Endothelial cell of umbilical vein (primary cell): ENCODE data around the gene LCN6. TPM values are rescaled to one million over a fixed set of nuclear protein-coding genes. Genes with fewer than 3 reads are reported as not detected.

Source experiments
- BruUV-seq: library from RNA; stranded (reverse); fragments of 400-500 nt; replicated peaks from 2 replicates; lab custom pipeline; 2021; lab: Mats Ljungman, UMichigan
- CTCF ChIA-PET: fragments of 300-600, 350-600 bp; sonication (Branson Sonifier 250); formaldehyde crosslinking; loops from one replicate; lab custom pipeline; 2021; ENCODE audit warnings: antibody characterized with exemption, inconsistent platforms; lab: Charles Lee
- POLR2A ChIA-PET: fragments of 300-600, 350-600 bp; sonication (Branson Sonifier 250); formaldehyde crosslinking; loops from one replicate; lab custom pipeline; 2021; ENCODE audit warnings: antibody characterized with exemption, inconsistent platforms; lab: Charles Lee
- DNase-seq: peaks from one replicate; pipeline ENCODE4 v3.0.0-alpha.2; 2011; ENCODE audit warnings: low read depth, low spot score
- FAIRE-seq: peaks from 2 replicates; lab custom pipeline; 2011; peaks lifted over from hg19 to GRCh38; lab: Jason Lieb, UNC
- H2AFZ ChIP-seq: 2 replicates; pipeline ENCODE4 v1.6.0; 2012; ENCODE audit warnings: low read depth, low read length, control low read depth, inconsistent platforms
- H3K27ac ChIP-seq: 2 replicates; pipeline ENCODE4 v1.5.1; 2011; ENCODE audit warnings: low read depth, mild to moderate bottlenecking, control low read depth, low read length, moderate library complexity; ENCODE audit not compliant: insufficient read depth
- H3K27me3 ChIP-seq, 2 experiments: 2 replicates each; pipeline versions ENCODE4 v1.6.0 to v1.6.1; 2011; ENCODE audit warnings: low read length in 2 of 2, mixed read lengths in 1 of 2; ENCODE audit not compliant: control insufficient read depth in 2 of 2, insufficient read depth in 2 of 2
- H3K36me3 ChIP-seq, 2 experiments: 2 replicates in 1 of 2; 3 replicates in 1 of 2; pipeline ENCODE4 v1.5.1; 2011; ENCODE audit warnings: low read length in 2 of 2, mild to moderate bottlenecking in 1 of 2, moderate library complexity in 1 of 2; ENCODE audit not compliant: control insufficient read depth in 2 of 2, insufficient read depth in 2 of 2; ENCODE audit errors: extremely low read depth in 1 of 2
- H3K4me1 ChIP-seq: 3 replicates; pipeline ENCODE4 v1.5.1; 2011; ENCODE audit warnings: mild to moderate bottlenecking, low read length; ENCODE audit not compliant: control insufficient read depth, insufficient read depth; ENCODE audit errors: extremely low read depth
- H3K4me2 ChIP-seq: 2 replicates; pipeline ENCODE4 v1.6.1; 2011; ENCODE audit warnings: low read length, control low read depth, mixed read lengths; ENCODE audit not compliant: insufficient read depth
- H3K4me3 ChIP-seq, 3 experiments: fragments of 200-600 bp in 1 of 3; sonication (generic), shearing (Covaris generic) in 1 of 3; replicated peaks in 1 of 3; 2 replicates each; pipeline ENCODE4 v1.5.1; 2011 to 2016; ENCODE audit warnings: control low read depth in 3 of 3, low read length in 3 of 3, mild to moderate bottlenecking in 2 of 3, inconsistent platforms in 1 of 3, low read depth in 1 of 3, moderate library complexity in 1 of 3; ENCODE audit not compliant: insufficient read depth in 1 of 3
- H3K79me2 ChIP-seq: 2 replicates; pipeline ENCODE4 v1.6.0; 2012; ENCODE audit warnings: low read length, inconsistent platforms; ENCODE audit not compliant: control insufficient read depth, insufficient read depth
- H3K9ac ChIP-seq: replicated peaks from 2 replicates; pipeline ENCODE3; 2011; ENCODE audit warnings: low read length, control low read depth; ENCODE audit not compliant: insufficient read depth; ENCODE audit errors: extremely low read depth
- H3K9me1 ChIP-seq: replicated peaks from 3 replicates; pipeline ENCODE4 v1.6.0; 2011; ENCODE audit warnings: mild to moderate bottlenecking, low read length; ENCODE audit not compliant: control insufficient read depth, insufficient read depth; ENCODE audit errors: extremely low read depth
- H3K9me3 ChIP-seq: replicated peaks from 2 replicates; pipeline ENCODE4 v1.5.1; 2012; ENCODE audit warnings: low read length, inconsistent platforms; ENCODE audit not compliant: control insufficient read depth, insufficient read depth
- H4K20me1 ChIP-seq: replicated peaks from 2 replicates; pipeline ENCODE3; 2011; ENCODE audit warnings: mild to moderate bottlenecking, low read length; ENCODE audit not compliant: control insufficient read depth, insufficient read depth; ENCODE audit errors: extremely low read depth
- CTCF ChIP-seq, 2 donors: IDR thresholded peaks; 1 replicate in 1 of 2; 2 replicates in 1 of 2; pipeline ENCODE4 v1.5.1; 2011; ENCODE audit warnings: low read length in 2 of 2, mild to moderate bottlenecking in 2 of 2, moderate library complexity in 2 of 2, control low read depth in 1 of 2, inconsistent platforms in 1 of 2, low read depth in 1 of 2; ENCODE audit not compliant: insufficient read depth in 1 of 2; ENCODE audit errors: extremely low read depth in 1 of 2
- EZH2 ChIP-seq: IDR thresholded peaks from 2 replicates; pipeline ENCODE4 v1.6.1; 2012; ENCODE audit warnings: borderline replicate concordance, low read depth, mild to moderate bottlenecking, moderate library complexity, low read length, inconsistent platforms; ENCODE audit not compliant: severe bottlenecking
- FOS ChIP-seq: IDR thresholded peaks from 2 replicates; pipeline ENCODE4 v1.6.1; 2011; ENCODE audit warnings: mild to moderate bottlenecking, low read length, moderate library complexity, borderline replicate concordance; ENCODE audit not compliant: insufficient read depth
- GATA2 ChIP-seq: IDR thresholded peaks from 2 replicates; pipeline ENCODE4 v1.7.0; 2011; ENCODE audit warnings: low read depth, mild to moderate bottlenecking, moderate library complexity, mixed read lengths, low read length; ENCODE audit not compliant: insufficient read length, insufficient read depth
- JUN ChIP-seq: IDR thresholded peaks from 2 replicates; pipeline ENCODE4 v1.6.1; 2011; ENCODE audit warnings: borderline replicate concordance, low read depth; ENCODE audit not compliant: insufficient read length, insufficient read depth
- MAX ChIP-seq: IDR thresholded peaks from 2 replicates; pipeline ENCODE4 v1.6.1; 2011; ENCODE audit not compliant: insufficient read depth, insufficient read length
- MYC ChIP-seq: IDR thresholded peaks from one replicate; pipeline ENCODE4 v1.6.1; 2011; ENCODE audit warnings: mild to moderate bottlenecking, low read depth, low read length
- POLR2A ChIP-seq: IDR thresholded peaks from 2 replicates; pipeline ENCODE4 v1.6.1; 2012; ENCODE audit warnings: low read depth, mild to moderate bottlenecking, control low read depth, low read length
- POLR2AphosphoS5 ChIP-seq: IDR thresholded peaks from 2 replicates; pipeline ENCODE4 v1.6.1; 2012; ENCODE audit warnings: low read depth, mild to moderate bottlenecking, control low read depth, low read length, moderate library complexity; ENCODE audit not compliant: insufficient read depth
- dilution Hi-C: fragments of 300-500 bp; cut with MboI; formaldehyde crosslinking; loops from one replicate; pipeline ENCODE4 v1.15.0; 2019; ENCODE audit warnings: low sequenced_read_pairs; ENCODE audit not compliant: extremely low pct_ligation_motif_present
- intact Hi-C: fragments of 100-400 bp; cut with micrococcal nuclease; formaldehyde crosslinking; loops from one replicate; pipeline ENCODE4 v1.10.0; 2022
- polyA plus RNA-seq, 4 experiments: library from polyadenylated mRNA; depleted of rRNA in 3 of 4; stranded (reverse) in 3 of 4; unstranded in 1 of 4; fragments of >200 nt; gene quantifications; 2 replicates each; pipeline versions ENCODE4 v1.2.1 to v1.2.3, GENCODE V29; 2011 to 2012; ENCODE audit warnings: missing spikeins in 1 of 4
- total RNA-seq: library from RNA; stranded (reverse); gene quantifications from 2 replicates; pipeline ENCODE4 v1.2.3, GENCODE V29; 2021

The LCN6 gene
- total and polyA plus RNA-seq, 2 donors (not counting 3 experiments of a cell fraction or from before 2014, with no cell fraction given), result 0.17 TPM; not detected in 1

DNA sequence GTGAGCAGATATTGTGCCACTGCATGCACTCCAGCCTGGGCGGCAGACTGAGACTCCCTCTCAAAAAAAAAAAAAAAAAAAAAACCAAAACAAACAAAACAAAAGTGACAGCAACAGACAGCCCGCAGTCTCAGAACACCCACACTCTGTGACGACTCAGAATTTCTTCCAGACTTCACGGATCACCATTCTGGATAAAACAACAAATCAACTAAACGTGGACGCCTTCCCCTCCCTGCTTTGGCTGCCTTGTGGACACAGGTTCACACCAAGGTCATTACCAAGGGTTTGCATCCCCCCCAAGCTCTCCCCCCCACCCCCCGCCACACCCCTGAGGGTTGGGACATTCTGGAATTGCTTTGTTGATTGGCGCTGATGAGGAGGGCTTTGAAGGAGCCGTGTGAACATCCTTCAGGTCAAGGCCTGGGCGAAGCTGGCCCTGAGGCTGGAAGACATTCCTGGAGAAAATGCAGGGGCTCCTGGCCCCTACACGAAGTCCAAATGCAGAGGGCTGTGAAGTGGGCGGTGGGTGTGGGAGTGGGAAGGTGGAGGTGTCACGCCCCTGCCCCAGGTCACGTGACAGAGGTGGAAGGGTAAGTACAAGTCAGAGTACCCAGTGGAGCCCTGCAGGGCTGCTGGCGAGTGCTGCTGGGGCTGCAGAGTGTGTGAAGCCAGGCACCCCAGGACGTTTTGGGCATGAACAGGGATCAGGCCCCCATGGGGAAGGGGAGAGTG is 15.7 kb downstream of the LCN6 start:
- dilution Hi-C loops, result no loop called here
- H4K20me1 ChIP-seq, result no peaks in the 10 kb centered on the region
- H3K9me3 ChIP-seq, result no peaks in the 10 kb centered on the region
- BruUV-seq, result no TSS peak
- DNase-seq, result no peak
- TF ChIP-seq POLR2A (no peak), GATA2 (no peak), JUN (no peak), POLR2AphosphoS5 (no peak), CTCF (IDR thresholded peaks at IDR 0.05; ENCODE audit: extremely low read depth in 1 of 2, insufficient read depth in 1 of 2, low read depth in 1 of 2, low read length in 2 of 2) (no peak), FOS (no peak), MYC (no peak), EZH2 (no peak), MAX (no peak)
- no peak for FAIRE-seq
- CTCF ChIA-PET, result no interaction called here
- H3K4me2 ChIP-seq, result no peak overlapping the region
- no peak overlapping the region for H2AFZ ChIP-seq
- intact Hi-C loops, result no loop called here
- H3K27me3 ChIP-seq, result no peaks in the 10 kb centered on the region
- no peak overlapping the region for H3K9ac ChIP-seq
- H3K4me3 ChIP-seq, result no peak overlapping the region
- POLR2A ChIA-PET, result no interaction called here
- peaks cover 11% of the 10 kb centered on the region for H3K4me1 ChIP-seq
- H3K9me1 ChIP-seq, result no peaks in the 10 kb centered on the region
- peaks cover 26% of the 10 kb centered on the region for H3K79me2 ChIP-seq
- H3K36me3 ChIP-seq, result no peaks in the 10 kb centered on the region
- no peak overlapping the region for H3K27ac ChIP-seq
